Measurements from ENCODE around the gene LRP11. TPM values are rescaled to one million over a fixed set of nuclear protein-coding genes. Genes with fewer than 3 reads are reported as not detected.

Gene LRP11
- total RNA-seq, 1 donor from 2014 or later = 3.7 TPM

GRCh38 chr6:149843051-149843633 lies 21.0 kb downstream of the LRP11 start:
- no peak for DNase-seq
- Mint-ChIP-seq H3K27me3 (peaks cover 16% of the 10 kb centered on the region), H3K4me3 (no peak overlapping the region), H3K9me3 (no peaks in the 10 kb centered on the region), H3K4me1 (no peaks in the 10 kb centered on the region), H3K27ac (no peak overlapping the region), H3K36me3 (ENCODE audit: low read depth) (no peaks in the 10 kb centered on the region)
- intact Hi-C loops (cut with micrococcal nuclease) = no loop called here

- Mint-ChIP-seq H3K27ac (no peak overlapping the region), H3K36me3 (ENCODE audit: low read depth) (no peaks in the 10 kb centered on the region), H3K4me1 (no peaks in the 10 kb centered on the region), H3K4me3 (no peak overlapping the region), H3K27me3 (peaks cover 16% of the 10 kb centered on the region), H3K9me3 (no peaks in the 10 kb centered on the region)
- DNase-seq = no peak
- intact Hi-C loops (cut with micrococcal nuclease) = no loop called here
These were observed 21.8 kb downstream of the LRP11 start for GRCh38 chr6:149842331-149842730.

GRCh38 chr6:149840345-149841075 lies 23.6 kb downstream of the LRP11 start:
- H3K9me3 Mint-ChIP-seq = no peaks in the 10 kb centered on the region
- peaks cover 18% of the 10 kb centered on the region for H3K27me3 Mint-ChIP-seq
- H3K27ac Mint-ChIP-seq = no peak overlapping the region
- no peaks in the 10 kb centered on the region for H3K4me1 Mint-ChIP-seq
- H3K36me3 Mint-ChIP-seq (ENCODE audit: low read depth) = no peaks in the 10 kb centered on the region
- intact Hi-C loops (cut with micrococcal nuclease) = loop anchor here (1.0 kb wide), 1 partner anchor 25 kb away; no protein-coding TSS in a partner anchor
- H3K4me3 Mint-ChIP-seq = no peak overlapping the region
- DNase-seq = peak; percentile 88

DNA sequence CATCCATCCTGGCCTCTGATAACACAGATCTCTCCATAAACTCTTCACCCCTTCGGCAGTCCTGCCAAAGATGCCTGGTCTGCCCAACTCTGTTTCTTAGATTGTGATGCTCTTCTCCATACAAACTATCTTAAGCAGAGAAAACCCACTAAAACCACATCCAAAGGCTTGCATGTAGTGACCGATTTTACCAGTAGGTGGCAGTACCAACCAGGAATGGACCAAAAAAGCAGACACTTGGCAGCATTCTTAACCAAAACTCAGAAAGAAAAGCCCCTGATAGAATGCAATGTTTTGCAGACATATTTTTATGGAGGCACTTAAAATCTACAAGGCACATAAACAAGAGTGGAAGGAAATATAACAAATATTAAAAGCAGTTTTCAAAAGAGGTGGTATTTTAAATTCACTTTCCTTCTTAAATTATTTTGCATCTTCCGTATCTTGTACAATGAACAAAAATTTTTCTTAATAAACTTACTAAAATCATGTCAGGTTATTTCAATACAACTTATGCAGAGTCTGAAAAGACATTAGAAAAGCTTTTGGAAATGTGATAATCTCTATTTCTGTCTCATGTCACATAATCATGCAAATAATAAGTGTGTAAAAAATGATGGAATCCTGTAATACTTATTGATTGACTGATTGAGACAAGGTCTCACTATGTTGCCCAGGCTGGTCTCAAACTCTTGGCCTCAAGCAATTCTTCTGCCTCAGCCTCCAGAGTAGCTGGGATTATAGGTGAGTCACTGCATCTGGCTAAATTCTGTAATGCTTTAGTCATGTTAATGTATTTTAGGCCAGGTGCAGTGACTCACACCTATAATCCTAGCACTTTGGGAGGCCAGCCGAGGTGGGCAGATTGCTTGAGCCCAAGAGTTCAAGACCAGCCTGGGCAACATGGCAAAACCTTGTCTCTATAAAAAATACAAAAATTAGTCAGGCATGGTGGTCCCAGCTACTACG lies 29.4 kb downstream of the LRP11 start:
- H3K27me3 Mint-ChIP-seq = peaks cover 9% of the 10 kb centered on the region
- H3K36me3 Mint-ChIP-seq (ENCODE audit: low read depth) = no peaks in the 10 kb centered on the region
- no peak overlapping the region for H3K27ac Mint-ChIP-seq
- intact Hi-C loops (cut with micrococcal nuclease) = loop anchor here (1.0 to 10.0 kb wide), 4 partner anchors 31 to 183 kb away; no protein-coding TSS in a partner anchor
- no peak overlapping the region for H3K4me3 Mint-ChIP-seq
- DNase-seq = peak; percentile 94
- peaks cover 2% of the 10 kb centered on the region for H3K4me1 Mint-ChIP-seq
- no peaks in the 10 kb centered on the region for H3K9me3 Mint-ChIP-seq

DNA sequence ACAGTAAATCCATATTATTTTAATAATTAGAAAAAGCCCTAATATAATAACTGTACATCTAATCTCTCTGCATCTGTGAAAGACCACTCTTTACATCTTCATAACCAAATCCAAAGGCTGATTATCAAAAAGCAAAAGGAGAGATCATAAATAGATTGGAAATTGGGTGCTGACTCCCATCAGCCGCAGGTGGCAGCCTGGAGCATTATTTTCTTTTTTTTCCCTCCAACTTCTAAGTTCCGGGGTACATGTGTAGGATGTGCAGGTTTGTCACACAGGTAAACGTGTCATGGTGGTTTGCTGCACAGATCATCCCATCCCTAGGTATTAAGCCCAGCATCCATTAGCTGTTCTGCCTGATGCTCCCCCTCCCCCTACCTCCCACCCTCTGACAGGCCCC lies 30.5 kb downstream of the LRP11 start:
- Mint-ChIP-seq H3K27ac (no peak overlapping the region), H3K4me3 (no peak overlapping the region), H3K9me3 (no peaks in the 10 kb centered on the region), H3K36me3 (ENCODE audit: low read depth) (no peaks in the 10 kb centered on the region), H3K27me3 (peaks cover 6% of the 10 kb centered on the region), H3K4me1 (peaks cover 2% of the 10 kb centered on the region)
- DNase-seq = no peak
- intact Hi-C loops (cut with micrococcal nuclease) = loop anchor here (1.0 to 10.0 kb wide), 4 partner anchors 32 to 184 kb away; no protein-coding TSS in a partner anchor

DNA sequence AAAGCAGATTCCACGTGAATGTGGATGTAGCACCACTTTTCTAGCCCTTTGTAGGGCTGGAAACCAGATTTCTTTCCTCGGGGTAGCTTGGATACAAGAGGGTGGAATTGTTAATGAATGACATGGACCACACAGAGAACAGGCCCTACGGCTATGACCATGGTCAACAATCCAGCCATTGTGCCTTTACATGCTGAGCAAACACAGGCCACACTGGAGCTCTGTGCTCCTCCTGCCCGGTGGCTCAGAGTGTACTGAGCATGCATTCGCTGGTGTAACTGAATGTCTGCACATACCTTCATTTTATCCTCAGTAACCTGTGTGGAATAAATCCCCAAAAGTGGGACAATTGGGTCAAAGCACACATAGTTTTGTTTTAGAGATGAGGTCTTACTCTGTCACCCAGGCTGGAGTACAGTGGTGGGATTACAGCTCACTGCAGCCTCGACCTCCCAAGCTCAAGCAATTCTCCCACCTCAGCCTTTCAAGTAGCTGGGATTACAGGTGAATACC lies 32.8 kb downstream of the LRP11 start:
- no peak overlapping the region for H3K27ac Mint-ChIP-seq
- no peak overlapping the region for H3K4me3 Mint-ChIP-seq
- no peaks in the 10 kb centered on the region for H3K36me3 Mint-ChIP-seq (ENCODE audit: low read depth)
- H3K27me3 Mint-ChIP-seq = peaks cover 7% of the 10 kb centered on the region
- intact Hi-C loops (cut with micrococcal nuclease) = loop anchor here (10.0 kb wide), 1 partner anchor 107 kb away; no protein-coding TSS in a partner anchor
- no peaks in the 10 kb centered on the region for H3K9me3 Mint-ChIP-seq
- DNase-seq = no peak
- H3K4me1 Mint-ChIP-seq = peaks cover 2% of the 10 kb centered on the region

- Mint-ChIP-seq H3K9me3 (no peaks in the 10 kb centered on the region), H3K27ac (no peak overlapping the region), H3K27me3 (peaks cover 3% of the 10 kb centered on the region), H3K4me3 (no peak overlapping the region), H3K36me3 (ENCODE audit: low read depth) (no peaks in the 10 kb centered on the region), H3K4me1 (peaks cover 2% of the 10 kb centered on the region)
- no peak for DNase-seq
- intact Hi-C loops (cut with micrococcal nuclease) = loop anchor here (10.0 kb wide), 1 partner anchor 106 kb away; no protein-coding TSS in a partner anchor
These were observed 33.3 kb downstream of the LRP11 start for GRCh38 chr6:149830731-149831307.

DNA sequence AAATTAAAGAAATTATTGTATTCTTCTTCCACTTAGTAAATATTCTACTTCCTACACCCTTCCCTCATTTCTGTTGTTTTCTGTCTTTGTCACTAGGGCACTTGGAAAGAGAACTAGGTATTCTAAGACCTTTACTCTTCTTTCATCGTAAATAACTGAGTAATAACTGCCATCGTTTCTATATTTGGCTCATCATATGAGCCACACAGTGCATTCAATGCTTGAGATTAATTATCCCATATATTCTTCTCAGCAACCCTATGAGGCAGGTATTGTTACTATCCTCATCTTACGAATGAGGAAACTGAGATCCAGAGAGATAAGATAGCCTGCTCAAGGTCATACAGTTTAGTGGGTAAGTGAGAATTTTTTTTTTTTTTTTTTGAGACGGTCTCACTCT lies 38.9 kb downstream of the LRP11 start:
- Mint-ChIP-seq H3K27ac (no peak overlapping the region), H3K4me1 (no peaks in the 10 kb centered on the region), H3K4me3 (no peak overlapping the region), H3K27me3 (peaks cover 14% of the 10 kb centered on the region), H3K36me3 (ENCODE audit: low read depth) (no peaks in the 10 kb centered on the region), H3K9me3 (no peaks in the 10 kb centered on the region)
- intact Hi-C loops (cut with micrococcal nuclease) = no loop called here
- no peak for DNase-seq

GRCh38 chr6:149823013-149823412 lies 41.1 kb downstream of the LRP11 start:
- H3K4me3 Mint-ChIP-seq = no peak overlapping the region
- peaks cover 14% of the 10 kb centered on the region for H3K27me3 Mint-ChIP-seq
- no peaks in the 10 kb centered on the region for H3K4me1 Mint-ChIP-seq
- no peaks in the 10 kb centered on the region for H3K36me3 Mint-ChIP-seq (ENCODE audit: low read depth)
- no peaks in the 10 kb centered on the region for H3K9me3 Mint-ChIP-seq
- DNase-seq = no peak
- H3K27ac Mint-ChIP-seq = peak overlapping the region; percentile 3
- intact Hi-C loops (cut with micrococcal nuclease) = no loop called here

GRCh38 chr6:149821492-149821891 lies 42.7 kb downstream of the LRP11 start:
- H3K27me3 Mint-ChIP-seq = peaks cover 12% of the 10 kb centered on the region
- no peak for DNase-seq
- H3K4me3 Mint-ChIP-seq = no peak overlapping the region
- no peak overlapping the region for H3K27ac Mint-ChIP-seq
- no peaks in the 10 kb centered on the region for H3K9me3 Mint-ChIP-seq
- intact Hi-C loops (cut with micrococcal nuclease) = no loop called here
- no peaks in the 10 kb centered on the region for H3K4me1 Mint-ChIP-seq
- H3K36me3 Mint-ChIP-seq (ENCODE audit: low read depth) = no peaks in the 10 kb centered on the region

DNA sequence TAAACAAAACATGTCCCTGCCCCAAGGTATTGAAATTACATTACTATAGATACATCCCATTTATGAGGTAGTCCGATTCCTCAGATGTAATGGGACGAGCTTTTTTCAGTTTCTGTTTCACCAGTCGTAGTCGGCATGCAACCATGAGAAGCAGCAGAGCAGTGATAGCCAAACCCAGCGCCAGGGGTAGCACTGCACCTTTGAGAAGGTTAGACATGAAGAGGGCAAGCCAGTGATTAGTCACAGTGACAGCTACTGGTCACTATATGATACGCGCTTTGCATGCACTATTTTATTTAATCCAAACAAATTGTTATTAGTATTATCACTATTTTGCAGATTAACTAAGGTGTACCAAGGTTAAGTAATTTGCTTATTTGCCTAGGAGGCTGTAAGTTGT lies 43.7 kb downstream of the LRP11 start:
- intact Hi-C loops (cut with micrococcal nuclease) = no loop called here
- Mint-ChIP-seq H3K27ac (no peak overlapping the region), H3K27me3 (peaks cover 12% of the 10 kb centered on the region), H3K9me3 (no peaks in the 10 kb centered on the region), H3K4me3 (no peak overlapping the region), H3K36me3 (ENCODE audit: low read depth) (no peaks in the 10 kb centered on the region), H3K4me1 (no peaks in the 10 kb centered on the region)
- DNase-seq = no peak

- no peak overlapping the region for H3K4me3 Mint-ChIP-seq
- H3K36me3 Mint-ChIP-seq (ENCODE audit: low read depth) = peaks cover 15% of the 10 kb centered on the region
- H3K27ac Mint-ChIP-seq = no peak overlapping the region
- no peaks in the 10 kb centered on the region for H3K27me3 Mint-ChIP-seq
- no peak for DNase-seq
- intact Hi-C loops (cut with micrococcal nuclease) = no loop called here
- H3K9me3 Mint-ChIP-seq = no peaks in the 10 kb centered on the region
- peaks cover 2% of the 10 kb centered on the region for H3K4me1 Mint-ChIP-seq
These were observed 48.4 kb downstream of the LRP11 start for GRCh38 chr6:149815788-149816187.

- H3K27me3 Mint-ChIP-seq = no peaks in the 10 kb centered on the region
- intact Hi-C loops (cut with micrococcal nuclease) = no loop called here
- H3K4me3 Mint-ChIP-seq = no peak overlapping the region
- no peak for DNase-seq
- peaks cover 5% of the 10 kb centered on the region for H3K4me1 Mint-ChIP-seq
- H3K27ac Mint-ChIP-seq = no peak overlapping the region
- H3K9me3 Mint-ChIP-seq = no peaks in the 10 kb centered on the region
- H3K36me3 Mint-ChIP-seq (ENCODE audit: low read depth) = peaks cover 22% of the 10 kb centered on the region
These were observed 50.8 kb downstream of the LRP11 start for GRCh38 chr6:149813351-149813750.

Data from activated CD4-positive, alpha-beta T cell treated with anti-CD3 and anti-CD28 coated beads, Interleukin-2, amount 10 ng/mL, durations not matched to agents 24 days and 14 days (primary cell).